Suprapubic skin (tissue), 3 donors: Measurements from ENCODE around the gene PIK3CD.

Experiments
- CTCF ChIP-seq, 2 donors: fragments of 200-600 bp in 1 of 2; fragments of 450-650 bp in 1 of 2; sonication (generic) in 1 of 2; IDR thresholded peaks; one replicate each; pipeline ENCODE4 v1.5.1; 2016 to 2019; ENCODE audit warnings: antibody characterized with exemption in 2 of 2, mild to moderate bottlenecking in 1 of 2, moderate library complexity in 1 of 2
- EP300 ChIP-seq: sonication (generic); formaldehyde crosslinking; IDR thresholded peaks from one replicate; pipeline ENCODE4 v1.6.1; 2017; ENCODE audit warnings: antibody characterized with exemption
- POLR2A ChIP-seq, 2 donors: fragments of 450-650 bp; IDR thresholded peaks; one replicate each; pipeline ENCODE4 v1.6.1; 2017; ENCODE audit warnings: antibody characterized with exemption in 2 of 2, mild to moderate bottlenecking in 2 of 2, moderate library complexity in 2 of 2

GRCh38 chr1:9633493-9633892, 18.0 kb upstream of the PIK3CD start:
- TF ChIP-seq CTCF (IDR thresholded peaks at IDR 0.05) (no peak), EP300 (no peak), POLR2A (IDR thresholded peaks at IDR 0.05) (no peak)
